ENCODE results near the gene TRAPPC2. TPM values are rescaled to one million over a fixed set of nuclear protein-coding genes. Genes with fewer than 3 reads are reported as not detected.

Gene TRAPPC2
- total RNA-seq, 1 experiment from 2014 or later: 11.9 TPM

DNA sequence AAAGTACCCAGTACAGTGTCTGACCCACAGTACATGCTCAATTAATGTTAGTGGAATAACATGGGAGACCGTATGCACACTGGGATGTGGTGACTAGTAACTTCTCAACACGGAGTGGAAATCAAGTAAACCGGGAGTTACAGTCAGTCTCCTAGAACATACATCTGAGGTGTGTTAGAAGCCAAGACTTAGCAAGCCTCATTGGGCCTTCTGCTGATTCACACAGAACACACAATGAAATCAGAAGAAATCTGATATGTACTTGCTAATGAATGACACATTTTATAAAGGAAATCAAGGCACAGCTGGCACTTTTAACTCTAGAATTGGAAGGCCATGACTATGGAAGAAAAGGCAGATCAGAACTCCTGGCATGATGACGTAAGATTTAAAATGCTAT, 13.0 kb downstream of the TRAPPC2 start:
- no peak overlapping the region for H3K4me2 ChIP-seq (ENCODE audit: low read length)

More for the DNA sequence above, 13.0 kb downstream of the TRAPPC2 start:
- intact Hi-C loops (cut with micrococcal nuclease): no loop called here
- H3K4me1 ChIP-seq (ENCODE audit: control insufficient read depth in 1 of 2, insufficient read depth in 2 of 2, low read length in 2 of 2): no peaks in the 10 kb centered on the region
- ChIA-PET POLR2A (no interaction called here), RAD21 (ENCODE audit: low non-redundant PET in 1 of 2, low total read pairs in 2 of 2, uncharacterized antibody in 2 of 2, unreplicated experiment in 2 of 2) (no interaction called here), CTCF (no interaction called here)
- H3K79me2 ChIP-seq (ENCODE audit: insufficient read depth, low read length): peaks cover 31% of the 10 kb centered on the region
- BruUV-seq (replicated peaks): no TSS peak
- peaks cover 0 to 1% of the 10 kb centered on the region in 2 experiments; a peak in 1 of 4 replicates for H3K36me3 ChIP-seq (ENCODE audit: control insufficient read depth in 1 of 2, insufficient read depth in 2 of 2, low read length in 2 of 2)
- TF ChIP-seq EZH2 (IDR thresholded peaks at IDR 0.05) (no peak), YY1 (IDR thresholded peaks at IDR 0.05; ENCODE audit: extremely low read depth, insufficient replicate concordance, low read depth, low read length) (no peak), POLR2AphosphoS5 (IDR thresholded peaks at IDR 0.05; ENCODE audit: low read depth, low read length) (no peak), ELF1 (IDR thresholded peaks at IDR 0.05; ENCODE audit: borderline replicate concordance, low read depth) (no peak), EGR1 (IDR thresholded peaks at IDR 0.05; ENCODE audit: low read depth) (no peak), SRF (IDR thresholded peaks at IDR 0.05; ENCODE audit: low read depth) (no peak), ZNF274 (IDR thresholded peaks at IDR 0.05; ENCODE audit: low read depth, low read length) (no peak), CBX3 (IDR thresholded peaks at IDR 0.05; ENCODE audit: low read depth) (no peak), ZFX (IDR thresholded peaks at IDR 0.05) (no peak)
- TF ChIP-seq, protein P1, sequence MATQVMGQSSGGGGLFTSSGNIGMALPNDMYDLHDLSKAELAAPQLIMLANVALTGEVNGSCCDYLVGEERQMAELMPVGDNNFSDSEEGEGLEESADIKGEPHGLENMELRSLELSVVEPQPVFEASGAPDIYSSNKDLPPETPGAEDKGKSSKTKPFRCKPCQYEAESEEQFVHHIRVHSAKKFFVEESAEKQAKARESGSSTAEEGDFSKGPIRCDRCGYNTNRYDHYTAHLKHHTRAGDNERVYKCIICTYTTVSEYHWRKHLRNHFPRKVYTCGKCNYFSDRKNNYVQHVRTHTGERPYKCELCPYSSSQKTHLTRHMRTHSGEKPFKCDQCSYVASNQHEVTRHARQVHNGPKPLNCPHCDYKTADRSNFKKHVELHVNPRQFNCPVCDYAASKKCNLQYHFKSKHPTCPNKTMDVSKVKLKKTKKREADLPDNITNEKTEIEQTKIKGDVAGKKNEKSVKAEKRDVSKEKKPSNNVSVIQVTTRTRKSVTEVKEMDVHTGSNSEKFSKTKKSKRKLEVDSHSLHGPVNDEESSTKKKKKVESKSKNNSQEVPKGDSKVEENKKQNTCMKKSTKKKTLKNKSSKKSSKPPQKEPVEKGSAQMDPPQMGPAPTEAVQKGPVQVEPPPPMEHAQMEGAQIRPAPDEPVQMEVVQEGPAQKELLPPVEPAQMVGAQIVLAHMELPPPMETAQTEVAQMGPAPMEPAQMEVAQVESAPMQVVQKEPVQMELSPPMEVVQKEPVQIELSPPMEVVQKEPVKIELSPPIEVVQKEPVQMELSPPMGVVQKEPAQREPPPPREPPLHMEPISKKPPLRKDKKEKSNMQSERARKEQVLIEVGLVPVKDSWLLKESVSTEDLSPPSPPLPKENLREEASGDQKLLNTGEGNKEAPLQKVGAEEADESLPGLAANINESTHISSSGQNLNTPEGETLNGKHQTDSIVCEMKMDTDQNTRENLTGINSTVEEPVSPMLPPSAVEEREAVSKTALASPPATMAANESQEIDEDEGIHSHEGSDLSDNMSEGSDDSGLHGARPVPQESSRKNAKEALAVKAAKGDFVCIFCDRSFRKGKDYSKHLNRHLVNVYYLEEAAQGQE (IDR thresholded peaks at IDR 0.05; ENCODE audit: low read depth): no peak
- TF ChIP-seq, protein P2, sequence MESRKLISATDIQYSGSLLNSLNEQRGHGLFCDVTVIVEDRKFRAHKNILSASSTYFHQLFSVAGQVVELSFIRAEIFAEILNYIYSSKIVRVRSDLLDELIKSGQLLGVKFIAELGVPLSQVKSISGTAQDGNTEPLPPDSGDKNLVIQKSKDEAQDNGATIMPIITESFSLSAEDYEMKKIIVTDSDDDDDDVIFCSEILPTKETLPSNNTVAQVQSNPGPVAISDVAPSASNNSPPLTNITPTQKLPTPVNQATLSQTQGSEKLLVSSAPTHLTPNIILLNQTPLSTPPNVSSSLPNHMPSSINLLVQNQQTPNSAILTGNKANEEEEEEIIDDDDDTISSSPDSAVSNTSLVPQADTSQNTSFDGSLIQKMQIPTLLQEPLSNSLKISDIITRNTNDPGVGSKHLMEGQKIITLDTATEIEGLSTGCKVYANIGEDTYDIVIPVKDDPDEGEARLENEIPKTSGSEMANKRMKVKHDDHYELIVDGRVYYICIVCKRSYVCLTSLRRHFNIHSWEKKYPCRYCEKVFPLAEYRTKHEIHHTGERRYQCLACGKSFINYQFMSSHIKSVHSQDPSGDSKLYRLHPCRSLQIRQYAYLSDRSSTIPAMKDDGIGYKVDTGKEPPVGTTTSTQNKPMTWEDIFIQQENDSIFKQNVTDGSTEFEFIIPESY (IDR thresholded peaks at IDR 0.05; ENCODE audit: extremely low read depth, insufficient replicate concordance, low read length): no peak
- no peaks in the 10 kb centered on the region for H4K20me1 ChIP-seq (ENCODE audit: insufficient read depth)
- H3K9me2 ChIP-seq (ENCODE audit: insufficient read depth): no peaks in the 10 kb centered on the region
- H3K27me3 ChIP-seq (ENCODE audit: insufficient read depth, low read length): no peaks in the 10 kb centered on the region
- ATAC-seq (no peak), DNase-seq (ENCODE audit: low read depth, low spot score) (no peak)
- no peak overlapping the region for H3K4me3 ChIP-seq (replicated peaks in 1 of 2; ENCODE audit: low read depth in 1 of 2, low read length in 2 of 2)
- H3K9me3 ChIP-seq (ENCODE audit: control insufficient read depth in 1 of 2, insufficient read depth in 1 of 2, low read depth in 1 of 2, low read length in 2 of 2): no peaks in the 10 kb centered on the region
- H3K9ac ChIP-seq (ENCODE audit: low read length): no peak overlapping the region
- H3K27ac ChIP-seq (ENCODE audit: low read depth, low read length): no peak overlapping the region
- H2AFZ ChIP-seq (ENCODE audit: low read depth, low read length, poor library complexity, severe bottlenecking): no peak overlapping the region
